Astrocyte of the cerebellum (primary cell): ENCODE measurements around the gene LRRC25.
"Not testable (repeated sequence)": the region's sequence is repeated elsewhere in the genome, so short reads cannot be mapped to it uniquely, and the experiment has no call there.

Experiments used
- DNase-seq: peaks from one replicate; pipeline ENCODE4 v3.0.0-alpha.2; 2011; ENCODE audit warnings: low read depth
- H3K4me3 ChIP-seq: 2 replicates; pipeline ENCODE4 v1.5.1; 2011; ENCODE audit warnings: mild to moderate bottlenecking, low read depth, low read length, moderate library complexity
- CTCF ChIP-seq: IDR thresholded peaks from 2 replicates; pipeline ENCODE4 v1.5.1; 2012; ENCODE audit warnings: low read length, low read depth, moderate library complexity, mild to moderate bottlenecking; ENCODE audit errors: missing control alignments
- in situ Hi-C: cut with HindIII; loops from 2 replicates; pipeline ENCODE4 v1.10.0; 2017; ENCODE audit warnings: low sequenced_read_pairs

Gene LRRC25

DNA sequence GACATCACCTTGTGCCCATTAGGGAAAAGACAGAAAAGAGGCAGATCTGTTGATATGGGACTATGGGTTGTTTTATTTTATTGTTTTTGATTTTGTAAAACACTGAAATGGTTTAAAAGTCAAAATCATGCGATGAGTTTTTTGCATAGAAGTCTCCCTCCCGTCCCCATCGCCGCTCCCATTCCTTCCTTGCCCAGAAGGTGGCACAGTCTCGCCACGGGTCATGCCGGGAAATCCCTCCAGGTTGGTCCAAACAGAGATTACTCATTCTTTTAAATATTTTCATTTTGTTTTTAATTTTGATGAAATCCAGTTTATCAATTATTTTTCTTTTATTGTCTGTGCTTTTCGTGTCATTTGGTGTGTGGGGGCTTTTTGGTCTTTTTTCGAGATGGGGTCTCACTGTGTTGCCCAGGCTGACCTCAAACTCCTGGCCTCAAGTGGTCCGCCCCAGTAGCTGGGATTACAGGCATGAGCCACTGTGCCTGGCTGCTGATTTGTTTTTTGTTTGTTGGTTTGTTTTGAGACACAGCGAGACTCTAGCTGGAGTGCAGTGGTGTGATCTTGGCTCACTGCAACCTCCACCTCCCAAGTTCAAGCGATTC lies 47.8 kb downstream of the LRRC25 start:
- H3K4me3 ChIP-seq: no peak overlapping the region
- TF ChIP-seq CTCF: peak; percentile 92
- in situ Hi-C loops: no loop called here
- DNase-seq: peak; percentile 24

- DNase-seq, H3K4me3 ChIP-seq, in situ Hi-C loops: not testable (repeated sequence)
These were observed 48.5 kb downstream of the LRRC25 start for GRCh38 chr19:18348818-18349339.

DNA sequence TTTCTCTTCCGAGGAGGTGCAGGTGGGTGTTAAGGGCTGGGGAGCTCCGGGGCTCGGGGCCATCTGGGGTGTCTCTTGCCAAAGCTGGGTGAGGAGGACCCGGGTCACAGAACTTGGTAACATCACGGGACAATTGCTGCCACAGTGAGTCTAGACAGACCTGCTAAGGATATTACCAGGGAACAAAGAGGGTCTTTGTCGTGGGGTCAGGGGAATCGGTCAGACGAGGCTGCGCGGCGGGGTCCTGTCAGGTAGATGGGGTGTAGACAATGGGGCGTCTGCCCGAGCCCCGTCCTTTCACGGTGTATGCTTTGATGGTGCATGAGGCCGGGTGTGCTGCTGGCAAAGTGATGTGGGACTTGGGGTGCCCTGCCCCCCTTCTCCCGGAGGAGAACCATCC lies 49.3 kb downstream of the LRRC25 start:
- TF ChIP-seq CTCF: no peak
- no peak for DNase-seq
- in situ Hi-C loops: no loop called here
- H3K4me3 ChIP-seq: no peak overlapping the region

- TF ChIP-seq CTCF: no peak
- DNase-seq: no peak
- in situ Hi-C loops: no loop called here
- no peak overlapping the region for H3K4me3 ChIP-seq
These were observed 51.3 kb downstream of the LRRC25 start for GRCh38 chr19:18346091-18346490.

GRCh38 chr19:18345296-18345695 lies 52.1 kb downstream of the LRRC25 start:
- TF ChIP-seq CTCF: no peak
- in situ Hi-C loops: no loop called here
- DNase-seq: no peak
- no peak overlapping the region for H3K4me3 ChIP-seq

DNA sequence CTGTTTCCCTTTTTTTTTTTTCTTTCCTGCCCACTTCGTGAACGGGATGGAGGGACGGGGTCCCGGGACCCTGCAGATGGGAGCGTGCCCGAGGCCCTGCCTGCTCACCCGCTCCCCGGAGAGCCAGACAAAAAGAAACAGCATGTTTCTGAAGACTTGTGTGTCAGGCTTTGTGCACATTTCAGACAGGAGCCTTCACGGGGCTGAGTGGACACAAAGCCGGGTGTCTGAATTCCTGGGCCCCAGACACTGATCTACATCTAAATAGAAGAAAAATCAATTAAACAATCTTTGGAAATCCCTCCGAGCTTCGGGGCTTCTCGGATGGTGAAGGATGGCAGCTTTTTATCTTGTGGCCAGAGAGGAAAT lies 52.9 kb downstream of the LRRC25 start:
- no peak overlapping the region for H3K4me3 ChIP-seq
- no peak for TF ChIP-seq CTCF
- in situ Hi-C loops: no loop called here
- DNase-seq: no peak

- TF ChIP-seq CTCF: no peak
- no peak for DNase-seq
- in situ Hi-C loops: no loop called here
- no peak overlapping the region for H3K4me3 ChIP-seq
These were observed 55.3 kb downstream of the LRRC25 start for GRCh38 chr19:18342090-18342632.
